ENCODE measurements around the gene SPDYE5.
"Not testable (repeated sequence)": the region's sequence is repeated elsewhere in the genome, so short reads cannot be mapped to it uniquely, and the experiment has no call there.

Gene SPDYE5, protein sequence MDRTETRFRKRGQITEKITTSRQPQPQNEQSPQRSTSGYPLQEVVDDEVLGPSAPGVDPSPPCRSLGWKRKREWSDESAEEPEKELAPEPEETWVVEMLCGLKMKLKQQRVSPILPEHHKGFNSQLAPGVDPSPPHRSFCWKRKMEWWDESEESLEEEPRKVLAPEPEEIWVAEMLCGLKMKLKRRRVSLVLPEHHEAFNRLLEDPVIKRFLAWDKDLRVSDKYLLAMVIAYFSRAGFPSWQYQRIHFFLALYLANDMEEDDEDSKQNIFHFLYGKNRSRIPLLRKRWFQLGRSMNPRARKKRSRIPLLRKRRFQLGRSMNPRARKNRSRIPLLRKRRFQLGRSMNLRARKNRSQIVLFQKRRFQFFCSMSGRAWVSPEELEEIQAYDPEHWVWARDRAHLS

GRCh38 chr7:75492020-75492419, at the start of gene SPDYE5:
Gene SPDYE5, plus strand, starts transcription at chr7:75492320. Its CDS starts 1,728 bp downstream, at chr7:75494048.
- not testable (repeated sequence) for DNase-seq

- peak; percentile 63 for DNase-seq
Measured at GRCh38 chr7:75442465-75443111, 49.5 kb upstream of the SPDYE5 start.

DNA sequence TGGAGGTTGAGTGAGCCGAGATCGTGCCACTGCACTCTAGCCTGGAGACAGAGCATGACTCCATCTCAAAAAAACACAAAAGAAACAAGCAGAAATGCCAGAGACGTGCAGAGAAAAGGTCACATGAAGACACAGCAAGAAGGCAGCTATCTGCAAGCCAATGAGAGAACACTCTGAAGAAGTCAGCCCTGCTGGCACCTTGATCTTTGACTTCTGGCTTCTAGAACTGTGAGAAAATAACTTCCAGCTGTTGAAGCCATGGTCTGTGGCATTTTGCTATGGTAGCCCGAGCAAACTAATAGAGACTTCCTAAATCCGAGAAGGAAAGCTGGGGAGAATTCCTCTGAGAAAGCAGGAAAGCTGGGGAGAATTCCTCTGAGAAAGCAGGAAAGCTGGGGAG, 42.2 kb upstream of the SPDYE5 start:
- not testable (repeated sequence) for DNase-seq

DNA sequence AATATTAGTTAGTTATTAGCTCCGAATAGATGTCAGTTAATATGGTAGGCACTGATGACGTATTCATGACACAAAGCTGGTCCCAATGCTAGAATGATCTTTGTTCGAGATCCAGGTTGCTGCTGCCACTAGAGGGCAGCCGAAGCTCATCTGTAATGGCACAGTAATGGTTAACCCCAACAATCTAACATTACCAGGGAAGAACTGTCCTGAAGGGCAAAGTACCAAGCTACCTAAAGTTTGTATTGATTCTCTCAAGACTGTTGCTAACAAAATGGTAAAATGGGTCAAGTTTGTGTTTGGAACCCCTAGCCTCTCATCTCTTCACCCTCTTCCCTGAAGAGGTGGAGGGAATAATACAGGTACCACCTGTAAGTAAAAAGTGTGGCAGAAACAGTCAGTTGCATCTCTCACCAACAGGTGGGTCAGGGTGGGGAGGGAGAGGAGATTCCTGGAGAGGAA, 39.6 kb upstream of the SPDYE5 start:
- not testable (repeated sequence) for DNase-seq

DNA sequence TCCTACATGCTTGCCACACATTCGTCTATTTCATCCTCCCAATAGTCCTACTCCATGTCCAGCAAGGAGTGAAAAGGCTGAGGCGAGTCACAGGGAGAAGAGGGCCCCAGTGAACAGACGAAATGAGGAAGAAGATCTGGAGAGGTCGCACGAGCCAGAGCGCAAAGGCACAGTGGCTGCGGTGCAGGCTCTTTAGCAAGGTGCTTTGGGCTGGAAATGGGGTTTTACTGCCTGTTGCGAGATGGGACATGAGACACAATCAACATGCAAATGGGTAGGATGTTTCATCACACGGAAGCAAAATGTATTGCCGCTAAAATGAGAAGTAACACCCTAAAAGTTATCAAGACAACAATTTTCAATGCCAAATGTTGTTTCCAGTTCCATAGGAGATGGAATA, 35.7 kb upstream of the SPDYE5 start:
- DNase-seq: not testable (repeated sequence)

GRCh38 chr7:75458034-75458433, 34.1 kb upstream of the SPDYE5 start:
- DNase-seq: not testable (repeated sequence)

- not testable (repeated sequence) for DNase-seq
Measured at GRCh38 chr7:75460541-75460940, 31.6 kb upstream of the SPDYE5 start.

DNA sequence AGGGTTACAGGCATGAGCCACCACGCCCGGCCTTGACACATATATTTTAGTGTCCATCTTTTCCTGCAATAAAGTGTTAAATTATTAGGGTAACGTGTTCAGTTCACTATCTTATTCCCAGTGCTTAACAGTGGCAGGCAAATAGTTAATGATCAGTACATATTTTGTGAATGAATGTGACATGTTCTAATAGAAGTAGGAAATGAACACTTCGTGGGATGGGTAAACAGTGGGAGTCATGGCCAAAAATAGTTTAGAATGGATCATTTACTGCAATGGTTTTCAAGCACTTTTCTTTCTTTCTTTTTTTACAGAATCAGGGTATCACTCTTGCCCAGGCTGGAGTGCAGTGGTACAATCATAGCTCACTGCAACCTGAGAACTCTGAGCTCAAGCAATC, 22.0 kb upstream of the SPDYE5 start:
- DNase-seq: not testable (repeated sequence)

- DNase-seq: not testable (repeated sequence)
Measured at GRCh38 chr7:75477457-75477856, 14.7 kb upstream of the SPDYE5 start.

- DNase-seq: not testable (repeated sequence)
Measured at GRCh38 chr7:75480313-75480712, 11.8 kb upstream of the SPDYE5 start.

- not testable (repeated sequence) for DNase-seq
Measured at GRCh38 chr7:75485355-75485978, 6.7 kb upstream of the SPDYE5 start.

- DNase-seq: peak; percentile 96
Measured at GRCh38 chr7:75485979-75486643, 6.0 kb upstream of the SPDYE5 start, which contains the start of gene POM121C. Gene POM121C, minus strand, starts transcription at chr7:75486299. Its CDS starts 44,803 bp downstream, at chr7:75441496.

GRCh38 chr7:75509033-75509432, 16.9 kb downstream of the SPDYE5 start:
- not testable (repeated sequence) for DNase-seq

GRCh38 chr7:75518842-75519241, 26.7 kb downstream of the SPDYE5 start:
- DNase-seq: not testable (repeated sequence)

- not testable (repeated sequence) for DNase-seq
Measured at GRCh38 chr7:75521727-75522126, 29.6 kb downstream of the SPDYE5 start.

- DNase-seq: not testable (repeated sequence)
Measured at GRCh38 chr7:75527224-75527722, 35.2 kb downstream of the SPDYE5 start.

DNA sequence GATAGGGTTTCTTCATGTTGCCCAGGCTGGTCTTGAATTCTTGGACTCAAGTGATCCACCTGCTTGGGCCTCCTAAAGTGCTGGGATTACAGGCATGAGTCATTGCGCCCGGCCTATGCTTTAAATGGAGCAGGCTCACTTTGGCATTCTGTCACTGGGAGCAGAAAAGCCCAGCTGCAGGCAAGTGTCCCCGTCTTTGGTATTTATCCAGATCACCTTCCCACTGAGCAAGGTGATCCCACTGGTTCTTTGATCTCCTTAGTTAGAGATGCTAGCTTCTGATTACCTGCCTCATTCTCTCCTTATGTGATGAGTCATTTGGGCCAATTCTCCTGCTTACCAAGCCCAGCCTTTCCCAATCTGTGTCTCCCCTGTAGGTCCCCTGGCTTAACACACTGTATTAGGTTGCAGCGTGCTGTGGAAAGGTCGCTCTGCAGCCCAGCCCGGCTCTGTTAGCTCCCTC, 39.3 kb downstream of the SPDYE5 start:
- peak; percentile 96 for DNase-seq

GRCh38 chr7:75532639-75533038, 40.5 kb downstream of the SPDYE5 start:
- DNase-seq: no peak

DNA sequence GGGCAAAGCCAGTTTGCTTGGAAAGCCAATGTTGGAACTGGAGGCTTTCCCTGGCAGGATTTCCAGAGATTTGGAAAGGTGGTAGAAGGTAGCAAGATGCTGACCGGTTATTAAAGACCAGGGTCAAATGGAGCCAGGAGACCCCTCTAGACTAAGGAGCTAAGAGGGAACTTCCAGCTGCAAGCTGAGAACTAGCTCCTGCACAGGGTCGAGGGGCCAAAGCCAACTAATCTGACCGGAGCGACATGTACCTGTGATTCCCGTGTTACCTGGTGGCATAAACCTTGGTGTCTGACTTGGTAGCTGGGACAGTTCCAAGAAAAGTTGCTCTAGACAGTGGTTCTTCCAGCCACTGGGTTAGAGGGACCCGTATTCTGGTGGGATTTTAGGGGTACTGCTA, 41.8 kb downstream of the SPDYE5 start:
- no peak for DNase-seq

- DNase-seq: no peak
Measured at GRCh38 chr7:75534727-75535307, 42.7 kb downstream of the SPDYE5 start.

DNA sequence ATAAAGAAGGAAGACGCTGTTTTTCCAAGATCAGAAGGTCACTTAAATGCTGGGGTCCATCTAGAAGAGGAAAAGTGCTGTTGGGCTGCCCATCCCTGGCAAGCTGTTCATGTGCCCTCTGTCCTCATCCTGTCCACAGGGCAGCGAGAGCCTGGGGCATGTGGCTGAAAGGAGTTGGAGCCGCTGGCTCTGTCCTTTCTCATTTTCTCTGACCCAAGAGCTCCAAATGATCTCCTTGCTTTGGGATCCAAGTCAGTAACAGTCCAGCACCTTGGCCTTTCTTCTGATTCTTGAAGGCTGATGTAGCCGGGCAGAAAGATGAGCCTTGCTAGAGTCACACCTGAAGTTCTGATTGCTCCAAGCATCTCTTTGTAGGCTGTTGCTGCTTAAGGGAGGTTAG, 44.4 kb downstream of the SPDYE5 start:
- DNase-seq: no peak

DNA sequence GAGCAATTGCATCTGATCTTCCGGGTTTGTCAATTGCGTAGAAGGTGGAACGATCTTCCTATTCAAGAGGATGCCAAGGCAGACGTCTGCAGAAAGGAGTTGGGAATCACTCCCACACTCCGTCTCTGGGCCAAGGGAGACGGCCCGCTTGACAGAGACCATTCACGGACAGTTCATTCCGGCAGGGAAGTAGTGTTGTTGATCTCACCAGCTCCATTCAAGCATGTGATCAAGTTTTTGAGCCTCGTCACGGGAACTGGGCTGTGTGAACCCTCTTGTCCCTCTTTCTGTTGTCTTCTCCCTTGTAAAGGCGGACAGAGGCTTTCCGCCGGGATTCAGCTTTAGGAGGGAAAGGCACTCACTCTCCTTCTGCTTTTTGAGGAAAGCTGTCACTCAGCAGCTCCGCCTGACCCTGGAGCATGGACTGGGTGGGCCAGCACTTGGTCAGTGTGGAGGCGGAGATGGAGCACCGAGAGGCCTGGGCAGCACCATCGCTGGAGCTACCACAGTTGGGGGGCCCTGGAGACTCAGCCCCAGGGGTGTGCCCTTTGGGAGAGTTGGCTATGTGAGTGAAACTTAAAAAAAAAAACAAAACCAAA, 44.9 kb downstream of the SPDYE5 start:
- DNase-seq: no peak
